H1 (cell line): ENCODE results near the gene RPS6KA2. TPM values are rescaled to one million over a fixed set of nuclear protein-coding genes. Genes with fewer than 3 reads are reported as not detected.

ENCODE experiments used
- BRCA1 ChIP-seq: IDR thresholded peaks from 2 replicates; pipeline ENCODE4 v1.6.1; 2012; ENCODE audit warnings: low read depth, low read length, improper control_type of control experiment
- CHD7 ChIP-seq: fragments of 300-600 bp; sonication (generic); IDR thresholded peaks from 2 replicates; pipeline ENCODE4 v1.7.1; 2012; ENCODE audit warnings: low read length, moderate library complexity, mild to moderate bottlenecking, inconsistent platforms; ENCODE audit not compliant: insufficient replicate concordance
- JUND ChIP-seq: IDR thresholded peaks from 2 replicates; pipeline ENCODE4 v1.6.1; 2011; ENCODE audit warnings: mild to moderate bottlenecking, improper control_type of control experiment, low read length
- RFX5 ChIP-seq: IDR thresholded peaks from 2 replicates; pipeline ENCODE4 v1.6.1; 2011; ENCODE audit warnings: low read depth, low read length, improper control_type of control experiment, borderline replicate concordance
- SP2 ChIP-seq: IDR thresholded peaks from 2 replicates; pipeline ENCODE4 v1.6.1; 2012; ENCODE audit warnings: mild to moderate bottlenecking, low read length, inconsistent platforms
- SRF ChIP-seq: IDR thresholded peaks from 2 replicates; pipeline ENCODE4 v1.6.1; 2011; ENCODE audit warnings: mild to moderate bottlenecking, low read depth, low read length, moderate library complexity
- polyA plus RNA-seq, 7 experiments: library from polyadenylated mRNA; depleted of rRNA in 3 of 7; stranded (reverse) in 5 of 7; unstranded in 2 of 7; fragments of >200 nt in 5 of 7; fragments of 200-250 nt in 2 of 7; gene quantifications; 1 replicate in 5 of 7; 2 replicates in 1 of 7; 4 replicates in 1 of 7; pipeline versions ENCODE4 v1.2.1 to v1.2.3, GENCODE V29; 2011 to 2013; ENCODE audit warnings: missing spikeins in 2 of 7, mixed read lengths in 2 of 7
- total RNA-seq: library from RNA; stranded (reverse); fragmentation: NEBNext Ultra II Directional; extraction: Animal tissue kit (Norgen Biotek cat#: 25700); gene quantifications from 2 replicates; pipeline ENCODE4 v1.2.1, GENCODE V29; 2021
- TF ChIP-seq, protein P1 (sequence below): IDR thresholded peaks from 2 replicates; pipeline ENCODE4 v1.6.1; 2012; ENCODE audit warnings: inconsistent platforms

RPS6KA2 gene
- total and polyA plus RNA-seq, 2 of the 8 experiments (the other 6 are each of a cell fraction or from before 2014, with no cell fraction given) = 8.8 to 25.7 TPM

DNA sequence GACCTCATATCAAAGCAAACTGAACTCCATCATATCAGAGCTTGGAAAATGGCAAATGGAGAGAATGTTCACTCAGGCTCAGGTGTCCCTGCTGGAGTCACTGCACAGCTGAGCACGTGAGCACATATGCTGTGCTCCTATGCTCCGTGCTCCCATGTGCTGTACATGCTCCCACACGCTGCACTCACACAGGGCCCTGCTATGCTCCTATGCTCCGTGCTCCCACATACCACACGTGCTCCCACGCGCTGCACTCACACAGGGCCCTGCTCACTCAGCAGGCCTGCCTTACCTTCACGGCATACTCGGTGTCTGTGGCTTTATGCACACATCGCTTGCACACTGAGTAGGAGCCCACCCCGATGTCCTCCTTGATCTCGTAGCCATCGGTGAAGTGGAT lies 178.6 kb downstream of the RPS6KA2 start (continued):
- TF ChIP-seq RFX5 = no peak
- TF ChIP-seq, protein P1, sequence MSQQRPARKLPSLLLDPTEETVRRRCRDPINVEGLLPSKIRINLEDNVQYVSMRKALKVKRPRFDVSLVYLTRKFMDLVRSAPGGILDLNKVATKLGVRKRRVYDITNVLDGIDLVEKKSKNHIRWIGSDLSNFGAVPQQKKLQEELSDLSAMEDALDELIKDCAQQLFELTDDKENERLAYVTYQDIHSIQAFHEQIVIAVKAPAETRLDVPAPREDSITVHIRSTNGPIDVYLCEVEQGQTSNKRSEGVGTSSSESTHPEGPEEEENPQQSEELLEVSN = no peak
- TF ChIP-seq BRCA1 = no peak
- no peak for TF ChIP-seq CHD7
- no peak for TF ChIP-seq JUND
- no peak for TF ChIP-seq SP2
- no peak for TF ChIP-seq SRF
